Fibroblast of villous mesenchyme (primary cell): Measurements from ENCODE around the gene STAMBP. TPM values are rescaled to one million over a fixed set of nuclear protein-coding genes. Genes with fewer than 3 reads are reported as not detected.
"Not testable (repeated sequence)": the region's sequence is repeated elsewhere in the genome, so short reads cannot be mapped to it uniquely, and the experiment has no call there.

ENCODE experiments used
- DNase-seq: peaks from one replicate; pipeline ENCODE4 v3.0.0-alpha.2; 2010; ENCODE audit warnings: low read depth
- H3K4me3 ChIP-seq: 2 replicates; pipeline ENCODE4 v1.5.1; 2011; ENCODE audit warnings: low read depth, mild to moderate bottlenecking, low read length
- total RNA-seq: library from RNA; depleted of rRNA; stranded (reverse); fragments of >200 nt; gene quantifications from 2 replicates; pipeline ENCODE4 v1.2.3, GENCODE V29; 2012
- TF ChIP-seq, protein P1 (sequence below): IDR thresholded peaks from 2 replicates; pipeline ENCODE4 v1.5.1; 2012; ENCODE audit warnings: low read depth, mild to moderate bottlenecking, low read length; ENCODE audit not compliant: insufficient read depth

STAMBP gene
- total RNA-seq, 1 donor = 28.5 TPM

DNA sequence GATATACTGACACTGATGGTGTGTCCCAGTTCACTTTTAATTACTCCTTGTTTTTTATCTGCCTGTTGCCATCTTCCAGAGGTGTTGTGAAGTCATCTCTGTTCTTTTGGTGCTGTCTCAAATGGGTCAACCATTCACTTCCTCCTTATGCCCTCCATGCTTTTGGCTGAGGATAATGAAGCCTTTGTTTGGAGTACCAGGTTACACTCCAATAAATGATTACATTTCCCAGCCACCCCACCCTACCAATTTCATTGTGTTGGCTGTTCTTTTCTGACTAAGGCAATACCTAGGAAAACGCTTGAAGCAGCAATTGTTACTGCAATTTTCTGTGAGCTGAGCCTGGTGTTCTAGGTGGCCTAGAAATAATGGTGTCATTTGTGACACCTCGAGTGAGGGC, 34.2 kb downstream of the STAMBP start:
- no peak for DNase-seq
- H3K4me3 ChIP-seq = no peak overlapping the region
- TF ChIP-seq, protein P1, sequence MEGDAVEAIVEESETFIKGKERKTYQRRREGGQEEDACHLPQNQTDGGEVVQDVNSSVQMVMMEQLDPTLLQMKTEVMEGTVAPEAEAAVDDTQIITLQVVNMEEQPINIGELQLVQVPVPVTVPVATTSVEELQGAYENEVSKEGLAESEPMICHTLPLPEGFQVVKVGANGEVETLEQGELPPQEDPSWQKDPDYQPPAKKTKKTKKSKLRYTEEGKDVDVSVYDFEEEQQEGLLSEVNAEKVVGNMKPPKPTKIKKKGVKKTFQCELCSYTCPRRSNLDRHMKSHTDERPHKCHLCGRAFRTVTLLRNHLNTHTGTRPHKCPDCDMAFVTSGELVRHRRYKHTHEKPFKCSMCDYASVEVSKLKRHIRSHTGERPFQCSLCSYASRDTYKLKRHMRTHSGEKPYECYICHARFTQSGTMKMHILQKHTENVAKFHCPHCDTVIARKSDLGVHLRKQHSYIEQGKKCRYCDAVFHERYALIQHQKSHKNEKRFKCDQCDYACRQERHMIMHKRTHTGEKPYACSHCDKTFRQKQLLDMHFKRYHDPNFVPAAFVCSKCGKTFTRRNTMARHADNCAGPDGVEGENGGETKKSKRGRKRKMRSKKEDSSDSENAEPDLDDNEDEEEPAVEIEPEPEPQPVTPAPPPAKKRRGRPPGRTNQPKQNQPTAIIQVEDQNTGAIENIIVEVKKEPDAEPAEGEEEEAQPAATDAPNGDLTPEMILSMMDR = no peak

DNA sequence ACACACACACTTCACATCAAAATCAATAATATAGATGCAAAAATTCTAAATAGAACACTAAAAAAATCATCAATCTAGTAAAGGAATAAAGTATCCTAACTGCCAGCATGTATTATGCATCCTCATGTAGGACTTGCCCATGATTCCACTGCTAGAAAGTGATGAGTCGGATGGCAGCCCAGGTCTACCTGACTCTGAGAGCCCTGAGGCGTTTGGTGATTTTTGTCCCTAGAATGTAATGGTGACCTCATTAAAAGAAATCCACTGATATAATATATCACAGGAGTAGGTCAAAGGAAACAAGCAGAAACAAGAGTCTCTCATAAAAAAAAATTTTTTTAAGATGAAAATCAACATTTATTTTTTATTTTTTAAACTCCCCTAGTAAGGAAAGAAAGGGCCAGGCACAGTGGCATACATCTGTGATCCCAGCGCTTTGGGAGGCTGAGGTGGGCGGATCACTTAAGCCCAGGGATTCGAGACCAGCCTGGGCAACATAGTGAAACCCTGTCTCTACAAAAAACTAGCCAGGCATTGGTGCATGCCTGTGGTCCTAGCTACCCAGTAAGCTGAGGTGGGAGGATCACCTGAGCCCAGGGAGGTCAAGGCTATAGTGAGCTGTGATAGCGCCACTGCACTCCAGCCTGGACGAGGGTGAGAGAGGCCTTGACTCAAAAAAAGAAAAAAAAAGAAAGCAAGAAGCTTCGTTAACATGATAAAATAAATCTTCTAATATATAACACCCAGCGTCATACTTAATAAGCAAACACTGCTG, 39.6 kb downstream of the STAMBP start:
- TF ChIP-seq, protein P1 = no peak
- DNase-seq = no peak
- H3K4me3 ChIP-seq = no peak overlapping the region

DNA sequence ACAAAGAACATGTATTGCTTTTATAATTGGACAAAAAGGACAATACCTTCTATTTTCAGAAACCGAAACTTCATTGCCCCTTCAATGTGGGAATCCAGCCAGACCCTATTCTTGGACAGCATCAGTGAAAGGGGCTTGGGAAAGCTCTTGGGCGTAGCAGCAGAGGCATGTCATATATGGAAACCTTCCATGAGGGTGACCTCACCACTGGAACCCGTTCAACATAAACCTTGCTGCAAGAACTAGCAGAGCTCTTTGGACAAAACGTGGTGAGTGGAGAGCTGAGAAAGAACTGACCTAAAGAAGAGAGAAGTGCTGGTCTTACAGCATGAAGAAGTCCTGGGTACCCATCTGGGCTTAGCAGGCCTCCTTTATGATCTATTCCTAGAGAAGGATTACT, 41.3 kb downstream of the STAMBP start:
- peak; percentile 82 for DNase-seq
- TF ChIP-seq, protein P1 = no peak
- H3K4me3 ChIP-seq = no peak overlapping the region

DNA sequence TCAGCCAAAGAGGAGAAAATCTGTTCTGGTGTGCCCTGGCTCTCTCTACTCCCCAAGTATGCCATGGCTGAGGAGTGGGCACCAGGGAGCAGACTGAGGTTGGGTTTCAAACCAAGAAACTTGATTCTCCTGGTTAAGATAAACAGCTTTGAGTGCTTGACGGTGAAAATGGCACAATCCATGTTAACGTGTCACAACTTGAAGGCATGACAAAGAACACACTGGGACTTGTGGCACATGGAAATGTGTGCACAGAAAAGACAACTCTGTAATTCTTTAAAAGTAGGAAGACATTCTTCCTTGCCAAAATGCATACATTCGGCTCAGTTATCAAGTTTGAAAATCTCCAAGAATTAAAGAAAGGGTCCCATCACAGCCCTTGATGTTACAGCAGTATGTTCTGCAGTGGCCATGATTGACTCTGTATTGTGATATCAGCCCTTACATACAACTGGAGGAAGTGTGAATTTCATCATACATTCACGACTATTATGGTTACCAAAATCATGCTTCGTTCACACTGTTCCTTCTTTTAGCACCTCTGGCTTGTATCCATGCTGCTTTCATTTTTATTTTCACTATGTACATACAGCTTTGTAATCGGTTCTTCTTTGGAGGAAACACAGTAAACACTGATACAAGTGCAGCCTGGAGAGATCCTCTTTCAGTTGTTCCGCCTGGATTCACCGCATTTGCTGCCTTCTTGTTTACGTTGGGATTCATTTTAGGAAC, 48.5 kb downstream of the STAMBP start:
- H3K4me3 ChIP-seq = no peak overlapping the region
- peak; percentile 12 for DNase-seq
- TF ChIP-seq, protein P1 = no peak

DNA sequence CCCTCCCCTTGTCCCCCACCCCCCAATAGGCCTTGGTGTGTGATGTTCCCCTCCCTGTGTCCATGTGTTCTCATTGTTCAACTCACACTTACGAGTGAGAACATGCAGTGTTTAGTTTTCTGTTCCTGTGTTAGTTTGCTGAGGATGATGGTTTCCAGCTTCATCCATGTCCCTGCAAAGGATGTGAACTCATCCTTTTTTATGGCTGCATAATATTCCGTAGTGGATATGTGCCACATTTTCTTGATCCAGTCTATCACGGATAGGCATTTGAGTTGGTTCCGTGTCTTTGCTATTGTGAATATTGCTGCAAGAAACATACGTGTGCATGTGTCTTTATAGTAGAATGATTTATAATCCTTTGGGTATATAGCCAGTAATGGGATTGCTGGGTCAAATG, 49.2 kb downstream of the STAMBP start:
- DNase-seq, H3K4me3 ChIP-seq: not testable (repeated sequence)

DNA sequence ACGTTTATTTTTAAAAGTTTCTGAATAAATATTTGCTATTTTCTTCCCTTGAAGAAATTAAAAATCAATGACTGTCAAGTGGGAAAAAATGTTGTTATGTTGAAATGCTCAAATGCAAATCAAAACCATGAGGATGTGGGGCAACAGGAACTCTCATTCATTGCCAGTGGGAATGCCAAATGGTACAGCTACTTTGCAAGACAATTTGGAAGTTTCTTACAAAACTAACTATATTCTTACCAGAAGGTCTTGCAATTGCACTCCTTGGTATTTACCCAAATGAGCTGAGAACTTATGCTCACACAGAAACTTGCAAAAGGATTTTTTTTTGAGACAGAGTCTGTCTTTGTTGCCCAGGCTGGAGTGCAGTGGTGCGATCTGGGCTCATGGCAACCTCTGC, 56.6 kb downstream of the STAMBP start:
- TF ChIP-seq, protein P1 = no peak
- no peak for DNase-seq
- no peak overlapping the region for H3K4me3 ChIP-seq

DNA sequence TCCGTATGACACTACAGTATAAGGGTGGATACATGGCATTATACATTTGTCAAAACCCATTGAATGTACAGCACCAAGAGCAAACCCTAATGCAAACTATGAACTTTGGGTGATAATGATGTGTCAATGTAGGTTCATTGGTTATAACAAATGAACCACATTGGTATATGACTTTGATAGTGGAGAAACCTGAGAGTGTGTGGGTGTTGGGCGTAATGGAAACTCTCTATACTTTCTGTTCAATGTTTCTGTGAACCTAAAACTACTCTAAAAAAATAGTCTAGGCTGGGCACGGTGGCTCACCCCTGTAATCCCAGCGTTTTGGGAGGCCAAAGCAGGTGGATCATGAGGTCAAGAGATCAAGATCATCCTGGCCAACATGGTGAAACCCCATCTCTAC, 57.6 kb downstream of the STAMBP start:
- TF ChIP-seq, protein P1 = no peak
- DNase-seq = no peak
- H3K4me3 ChIP-seq = no peak overlapping the region

DNA sequence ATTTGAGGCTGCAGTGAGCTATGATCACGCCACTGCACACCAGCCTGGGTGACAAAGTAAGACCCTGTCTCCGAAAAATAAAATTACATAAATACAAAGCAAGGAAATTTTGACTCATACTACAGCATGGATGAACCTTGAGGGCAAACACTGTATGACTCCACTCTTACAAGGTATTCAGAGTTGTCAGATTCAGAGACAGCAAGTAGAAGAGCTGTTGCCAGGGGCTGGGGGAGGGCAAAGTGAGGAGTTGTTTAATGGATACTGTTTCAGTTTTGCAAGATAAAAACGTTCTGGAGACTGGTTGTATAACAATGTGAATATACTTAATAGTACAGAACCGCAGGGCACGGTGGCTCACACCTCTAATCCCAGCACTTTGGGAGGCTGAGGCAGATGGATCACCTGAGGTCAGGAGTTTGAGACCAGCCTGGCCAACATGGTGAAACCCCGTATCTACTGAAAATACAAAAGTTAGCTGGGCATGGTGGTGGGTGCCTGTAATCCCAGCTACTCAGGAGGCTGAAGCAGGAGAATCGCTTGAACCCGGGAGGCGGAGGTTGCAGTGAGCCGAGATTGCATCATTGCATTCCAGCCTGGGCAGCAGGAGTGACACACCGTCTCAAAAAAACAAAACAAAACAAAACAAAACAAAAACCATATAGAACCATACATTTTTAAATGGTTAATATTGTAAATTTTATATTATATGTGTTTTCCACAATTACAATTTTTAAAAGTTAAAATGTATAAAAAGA, 59.0 kb downstream of the STAMBP start:
- DNase-seq, H3K4me3 ChIP-seq: not testable (repeated sequence)
